Mesenchymal stem cell (in vitro differentiated cells and primary cell): ENCODE measurements around the gene NLGN4X. TPM values are rescaled to one million over a fixed set of nuclear protein-coding genes. Genes with fewer than 3 reads are reported as not detected.

Source experiments
- DNase-seq: peaks from one replicate; pipeline ENCODE4 v3.0.0-alpha.2; 2013
- H2AFZ ChIP-seq: one replicate; pipeline ENCODE4 v1.6.1; 2013; ENCODE audit warnings: low read depth, mild to moderate bottlenecking, control low read depth, inconsistent platforms, low read length, moderate library complexity
- H2AK5ac ChIP-seq: 2 replicates; pipeline ENCODE4 v1.6.1; 2013; ENCODE audit warnings: low read length, moderate library complexity, mild to moderate bottlenecking, inconsistent platforms; ENCODE audit not compliant: severe bottlenecking
- H2BK120ac ChIP-seq: one replicate; pipeline ENCODE4 v1.6.1; 2013; ENCODE audit warnings: low read depth, mild to moderate bottlenecking, inconsistent platforms, low read length, moderate library complexity
- H2BK12ac ChIP-seq, 2 experiments: one replicate each; pipeline ENCODE4 v1.6.1; 2013; ENCODE audit warnings: inconsistent platforms in 2 of 2, low read length in 2 of 2, mild to moderate bottlenecking in 2 of 2, moderate library complexity in 2 of 2, control low read depth in 1 of 2
- H2BK15ac ChIP-seq: one replicate; pipeline ENCODE4 v1.6.1; 2013; ENCODE audit warnings: mild to moderate bottlenecking, low read depth, inconsistent platforms; ENCODE audit not compliant: poor library complexity, severe bottlenecking
- H2BK5ac ChIP-seq: 2 replicates; pipeline ENCODE4 v1.6.1; 2013; ENCODE audit warnings: low read depth, mild to moderate bottlenecking, low read length, control low read depth, inconsistent platforms; ENCODE audit not compliant: poor library complexity, severe bottlenecking
- H3K14ac ChIP-seq, 2 experiments: one replicate each; pipeline ENCODE4 v1.6.1; 2013; ENCODE audit warnings: inconsistent platforms in 2 of 2, low read length in 2 of 2, control low read depth in 1 of 2, mild to moderate bottlenecking in 1 of 2, moderate library complexity in 1 of 2
- H3K18ac ChIP-seq, 2 experiments: one replicate each; pipeline ENCODE4 v1.6.1; 2013; ENCODE audit warnings: inconsistent platforms in 2 of 2, low read length in 2 of 2, control low read depth in 1 of 2, low read depth in 1 of 2, mild to moderate bottlenecking in 1 of 2
- H3K23ac ChIP-seq, 2 experiments: one replicate each; pipeline ENCODE4 v1.6.1; 2013; ENCODE audit warnings: inconsistent platforms in 2 of 2, low read length in 2 of 2, mild to moderate bottlenecking in 2 of 2, moderate library complexity in 2 of 2, control low read depth in 1 of 2
- H3K27ac ChIP-seq: 2 replicates; pipeline ENCODE4 v1.5.1; 2013; ENCODE audit warnings: mild to moderate bottlenecking, moderate library complexity, low read length, control low read depth, inconsistent platforms; ENCODE audit not compliant: poor library complexity, severe bottlenecking
- H3K27me3 ChIP-seq, 2 experiments: 2 replicates each; pipeline versions ENCODE4 v1.6.1 to v1.7.0; 2013; ENCODE audit warnings: low read length in 2 of 2, mild to moderate bottlenecking in 2 of 2, moderate library complexity in 2 of 2, control low read depth in 1 of 2, inconsistent platforms in 1 of 2; ENCODE audit not compliant: control insufficient read depth in 1 of 2, insufficient read depth in 1 of 2
- H3K36me3 ChIP-seq, 2 experiments: 2 replicates each; pipeline versions ENCODE4 v1.6.1 to v1.7.0; 2013; ENCODE audit warnings: low read length in 2 of 2, control low read depth in 1 of 2, inconsistent platforms in 1 of 2, low read depth in 1 of 2, mild to moderate bottlenecking in 1 of 2; ENCODE audit not compliant: insufficient read depth in 2 of 2, control insufficient read depth in 1 of 2
- H3K4ac ChIP-seq, 2 experiments: one replicate each; pipeline ENCODE4 v1.6.1; 2013; ENCODE audit warnings: inconsistent platforms in 2 of 2, low read length in 2 of 2, mild to moderate bottlenecking in 2 of 2, moderate library complexity in 2 of 2, control low read depth in 1 of 2, low read depth in 1 of 2
- H3K4me1 ChIP-seq: 2 replicates; pipeline ENCODE4 v1.6.1; 2013; ENCODE audit warnings: low read depth, low read length, control low read depth; ENCODE audit not compliant: control insufficient read depth, insufficient read depth
- H3K4me2 ChIP-seq: 2 replicates; pipeline ENCODE4 v1.6.1; 2013; ENCODE audit warnings: low read length, mild to moderate bottlenecking, inconsistent platforms; ENCODE audit not compliant: poor library complexity, severe bottlenecking
- H3K4me3 ChIP-seq, 2 experiments: 2 replicates each; pipeline versions ENCODE4 v1.5.1 to v1.7.0; 2013; ENCODE audit warnings: low read length in 2 of 2, mild to moderate bottlenecking in 2 of 2, control low read depth in 1 of 2, low read depth in 1 of 2; ENCODE audit not compliant: insufficient read depth in 1 of 2
- H3K79me1 ChIP-seq: replicated peaks from 2 replicates; pipeline ENCODE4 v1.6.1; 2013; ENCODE audit warnings: mild to moderate bottlenecking, control low read depth, low read length, inconsistent platforms; ENCODE audit not compliant: poor library complexity, severe bottlenecking
- H3K9ac ChIP-seq: 2 replicates; pipeline ENCODE4 v1.7.0; 2013; ENCODE audit warnings: mild to moderate bottlenecking, low read length, moderate library complexity
- H3K9me3 ChIP-seq: 2 replicates; pipeline ENCODE4 v1.7.0; 2013; ENCODE audit warnings: mild to moderate bottlenecking, low read length; ENCODE audit not compliant: control insufficient read depth
- H4K8ac ChIP-seq: one replicate; pipeline ENCODE4 v1.6.1; 2013; ENCODE audit warnings: inconsistent platforms, mild to moderate bottlenecking, low read length, moderate library complexity
- H4K91ac ChIP-seq: one replicate; pipeline ENCODE4 v1.6.1; 2013; ENCODE audit warnings: mild to moderate bottlenecking, low read length, inconsistent platforms
- WGBS: methylation state at CpG from one replicate; pipeline ENCODE4 v1.1.7; 2013; ENCODE audit warnings: mixed read lengths; 5-methylcytosine and 5-hydroxymethylcytosine counted together
- small RNA-seq: library from polyadenylated mRNA; stranded (forward); fragments of <200 nt; extraction: miRNeasy Mini kit (QIAGEN cat#:217004); gene quantifications from one replicate; pipeline ENCODE3, GENCODE V24; 2013; ENCODE audit warnings: low read depth

NLGN4X gene

DNA sequence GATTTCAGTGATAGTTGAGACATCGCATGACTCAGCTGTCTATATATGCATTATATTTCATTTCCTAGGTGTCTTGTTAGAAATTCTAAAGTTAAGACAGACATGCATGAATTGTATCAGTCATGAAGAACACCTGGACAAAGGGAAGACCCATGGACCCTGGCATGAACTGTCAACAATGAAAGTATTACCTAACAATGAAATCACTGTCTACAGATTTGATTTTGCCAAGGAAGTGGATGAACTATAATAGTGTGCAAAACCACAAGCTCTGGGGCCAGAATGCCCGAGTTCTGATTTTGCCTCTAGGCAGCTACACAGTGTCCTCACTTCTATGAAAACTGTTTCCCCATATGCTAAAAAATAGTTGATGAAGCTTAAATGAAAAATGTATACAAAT is 386.1 kb downstream of the NLGN4X start:
- Histone ChIP-seq H2BK120ac (no peak overlapping the region), H3K4me3 (no peak overlapping the region), H3K23ac (no peak overlapping the region), H3K9ac (no peak overlapping the region), H2BK5ac (no peak overlapping the region), H3K4ac (no peak overlapping the region), H4K8ac (no peak overlapping the region), H4K91ac (no peak overlapping the region), H3K27ac (no peak overlapping the region), H3K14ac (no peak overlapping the region), H3K9me3 (peaks cover 17% of the 10 kb centered on the region), H3K79me1 (no peaks in the 10 kb centered on the region), H3K4me2 (no peak overlapping the region), H2AK5ac (no peak overlapping the region), H3K36me3 (no peaks in the 10 kb centered on the region), H3K4me1 (no peaks in the 10 kb centered on the region), H3K27me3 (no peaks in the 10 kb centered on the region), H3K18ac (no peak overlapping the region), H2BK15ac (no peak overlapping the region), H2BK12ac (no peak overlapping the region), H2AFZ (no peak overlapping the region)
- no CpG with 5 or more reads among the region's 2 CpGs for WGBS
- no peak for DNase-seq

Small RNAs within 50 kb of the gene (small RNA-seq; reads per million reads assigned to genes)
- gene RF00322 = not detected
